GM23338 (cell line): ENCODE data around the gene ZNF77. TPM values are rescaled to one million over a fixed set of nuclear protein-coding genes. Genes with fewer than 3 reads are reported as not detected.

Source experiments
- ATAC-seq: fragments of 200-7000 bp; cut with Tn5 transposase; 3 replicates; pipeline ENCODE4 v1.9.1; 2020
- DNase-seq: peaks from one replicate; pipeline ENCODE4 v3.0.0-alpha.2; 2015; ENCODE audit warnings: low spot score
- H2AFZ ChIP-seq: fragments of 200-600 bp; sonication (generic); 2 replicates; pipeline ENCODE4 v1.8.0; 2016; ENCODE audit warnings: antibody characterized with exemption, mild to moderate bottlenecking, moderate library complexity
- H3F3A ChIP-seq: fragments of 200-600 bp; sonication (generic); replicated peaks from 2 replicates; pipeline ENCODE4 v1.8.0; 2017; ENCODE audit warnings: antibody characterized with exemption, mixed run types, low read depth
- H3K27ac ChIP-seq: fragments of 200-600 bp; sonication (generic); 2 replicates; pipeline ENCODE4 v1.6.1; 2016; ENCODE audit warnings: low read depth
- H3K27me3 ChIP-seq: fragments of 200-600 bp; sonication (generic); 2 replicates; pipeline ENCODE4 v1.8.0; 2016; ENCODE audit warnings: mild to moderate bottlenecking, mixed run types, moderate library complexity; ENCODE audit not compliant: insufficient read depth
- H3K36me3 ChIP-seq: fragments of 200-600 bp; sonication (generic); 2 replicates; pipeline ENCODE4 v1.8.0; 2016; ENCODE audit warnings: mild to moderate bottlenecking; ENCODE audit not compliant: insufficient read depth
- H3K4me1 ChIP-seq: fragments of 200-600 bp; sonication (generic); 2 replicates; pipeline ENCODE4 v1.8.0; 2016; ENCODE audit warnings: mild to moderate bottlenecking, moderate library complexity; ENCODE audit not compliant: insufficient read depth
- H3K4me2 ChIP-seq: fragments of 200-600 bp; sonication (generic); 2 replicates; pipeline ENCODE4 v1.7.1; 2017; ENCODE audit warnings: mixed run types
- H3K4me3 ChIP-seq: fragments of 200-600 bp; sonication (generic); 2 replicates; pipeline ENCODE4 v1.6.1; 2016; ENCODE audit warnings: mixed run types
- H3K79me2 ChIP-seq: fragments of 200-600 bp; sonication (generic); replicated peaks from 2 replicates; pipeline ENCODE4 v1.8.0; 2017; ENCODE audit warnings: mild to moderate bottlenecking; ENCODE audit not compliant: insufficient read depth
- H3K9me2 ChIP-seq: fragments of 200-600 bp; sonication (generic); 2 replicates; pipeline ENCODE4 v1.8.0; 2017; ENCODE audit not compliant: insufficient read depth
- H4K20me1 ChIP-seq: fragments of 200-600 bp; sonication (generic); replicated peaks from 2 replicates; pipeline ENCODE4 v1.8.0; 2017; ENCODE audit warnings: mild to moderate bottlenecking; ENCODE audit not compliant: insufficient read depth
- H3K27ac Mint-ChIP-seq: 2 replicates; pipeline ENCODE4 v1.8.0; 2020; ENCODE audit warnings: inconsistent platforms, mild to moderate bottlenecking, moderate library complexity, mixed read lengths
- H3K27me3 Mint-ChIP-seq: 3 replicates; pipeline ENCODE4 v1.8.0; 2022; ENCODE audit warnings: low read depth, mild to moderate bottlenecking, moderate library complexity, mixed read lengths, inconsistent platforms; ENCODE audit not compliant: insufficient read depth, poor library complexity
- H3K36me3 Mint-ChIP-seq: 3 replicates; pipeline ENCODE4 v1.8.0; 2021; ENCODE audit warnings: low read depth, mild to moderate bottlenecking, inconsistent platforms, moderate library complexity, mixed read lengths
- H3K4me1 Mint-ChIP-seq: 3 replicates; pipeline ENCODE4 v1.8.0; 2020; ENCODE audit warnings: mild to moderate bottlenecking, inconsistent platforms, mixed read lengths
- H3K4me3 Mint-ChIP-seq: 3 replicates; pipeline ENCODE4 v1.8.0; 2021; ENCODE audit warnings: moderate library complexity, mild to moderate bottlenecking, inconsistent platforms, mixed read lengths
- H3K9me3 Mint-ChIP-seq: 3 replicates; pipeline ENCODE4 v1.8.0; 2020; ENCODE audit warnings: moderate library complexity, mild to moderate bottlenecking, inconsistent platforms, mixed read lengths
- EZH2 ChIP-seq: fragments of 200-600 bp; sonication (generic); IDR thresholded peaks from one replicate; pipeline ENCODE4 v1.8.0; 2017; ENCODE audit warnings: antibody characterized with exemption, mild to moderate bottlenecking, low read depth; ENCODE audit not compliant: unreplicated experiment
- JUNB ChIP-seq: IDR thresholded peaks from one replicate; pipeline ENCODE4 v1.6.1; 2016; ENCODE audit warnings: antibody characterized with exemption; ENCODE audit not compliant: unreplicated experiment
- STAT1 ChIP-seq: IDR thresholded peaks from one replicate; pipeline ENCODE4 v1.6.1; 2016; ENCODE audit warnings: antibody characterized with exemption; ENCODE audit not compliant: unreplicated experiment
- ZNF114 ChIP-seq: fragments of 250-450 bp; sonication (Bioruptor Pico); IDR thresholded peaks from 2 replicates; pipeline ENCODE4 v1.5.0; 2020; ENCODE audit warnings: mild to moderate bottlenecking, moderate library complexity
- ZNF331 ChIP-seq: fragments of 250-450 bp; sonication (Bioruptor Pico); IDR thresholded peaks from 2 replicates; pipeline ENCODE4 v1.5.0; 2020; ENCODE audit warnings: low read depth, mild to moderate bottlenecking, moderate library complexity
- polyA plus RNA-seq: library from polyadenylated mRNA; unstranded; fragments of >200 nt; fragmentation: Nextera tagmentation; extraction: Ambion mirVana; gene quantifications from 2 replicates; pipeline ENCODE4 v1.2.1, GENCODE V29; 2016
- total RNA-seq: library from RNA; depleted of rRNA; stranded (reverse); fragments of >200 nt; shearing (Covaris generic); gene quantifications from 2 replicates; pipeline ENCODE4 v1.2.3, GENCODE V29; 2014
- TF ChIP-seq, protein P1 (sequence below): fragments of 250-450 bp; sonication (Bioruptor Pico); IDR thresholded peaks from 2 replicates; pipeline ENCODE4 v1.5.0; 2020; ENCODE audit warnings: mild to moderate bottlenecking, moderate library complexity
- TF ChIP-seq, protein P2 (sequence below): IDR thresholded peaks from 2 replicates; pipeline ENCODE4 v1.6.1; 2016; ENCODE audit warnings: antibody characterized with exemption
- TF ChIP-seq, protein P3 (sequence below): IDR thresholded peaks from one replicate; pipeline ENCODE4 v1.6.1; 2018; ENCODE audit warnings: antibody characterized with exemption; ENCODE audit not compliant: unreplicated experiment
- TF ChIP-seq, protein P4 (sequence below), 2 experiments: fragments of 200-600 bp in 1 of 2; sonication (generic) in 1 of 2; conservative IDR thresholded peaks; 2 replicates each; pipeline versions ENCODE4 v1.5.1 to v1.6.1; 2016 to 2017; ENCODE audit warnings: antibody characterized with exemption in 2 of 2, low read depth in 2 of 2, mild to moderate bottlenecking in 2 of 2, moderate library complexity in 1 of 2

The ZNF77 gene
- total and polyA plus RNA-seq, 2 experiments from 2014 or later = 3.3 to 4.5 TPM

DNA sequence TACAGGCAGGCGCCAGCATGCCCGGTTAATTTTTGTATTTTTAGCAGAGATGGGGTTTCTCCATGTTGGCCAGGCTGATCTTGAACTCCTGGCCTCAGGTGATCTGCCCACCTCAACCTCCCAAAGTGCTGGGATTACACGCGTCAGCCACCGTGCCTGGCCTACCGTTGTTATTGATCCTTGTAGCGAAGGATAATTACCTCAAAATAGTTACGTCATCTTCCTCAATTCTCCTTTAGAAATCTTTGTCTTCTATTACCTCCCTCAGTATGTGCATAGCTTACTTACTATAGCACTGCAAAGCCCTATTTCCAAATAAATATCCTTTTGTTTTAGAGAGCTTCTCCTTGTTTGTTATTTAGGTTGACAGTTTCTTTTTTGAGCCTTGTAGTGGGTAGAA is 23.2 kb upstream of the ZNF77 start:
- TF ChIP-seq EZH2 (no peak), ZNF114 (CRISPR knock-in tag) (no peak), STAT1 (no peak)
- TF ChIP-seq, protein P1, sequence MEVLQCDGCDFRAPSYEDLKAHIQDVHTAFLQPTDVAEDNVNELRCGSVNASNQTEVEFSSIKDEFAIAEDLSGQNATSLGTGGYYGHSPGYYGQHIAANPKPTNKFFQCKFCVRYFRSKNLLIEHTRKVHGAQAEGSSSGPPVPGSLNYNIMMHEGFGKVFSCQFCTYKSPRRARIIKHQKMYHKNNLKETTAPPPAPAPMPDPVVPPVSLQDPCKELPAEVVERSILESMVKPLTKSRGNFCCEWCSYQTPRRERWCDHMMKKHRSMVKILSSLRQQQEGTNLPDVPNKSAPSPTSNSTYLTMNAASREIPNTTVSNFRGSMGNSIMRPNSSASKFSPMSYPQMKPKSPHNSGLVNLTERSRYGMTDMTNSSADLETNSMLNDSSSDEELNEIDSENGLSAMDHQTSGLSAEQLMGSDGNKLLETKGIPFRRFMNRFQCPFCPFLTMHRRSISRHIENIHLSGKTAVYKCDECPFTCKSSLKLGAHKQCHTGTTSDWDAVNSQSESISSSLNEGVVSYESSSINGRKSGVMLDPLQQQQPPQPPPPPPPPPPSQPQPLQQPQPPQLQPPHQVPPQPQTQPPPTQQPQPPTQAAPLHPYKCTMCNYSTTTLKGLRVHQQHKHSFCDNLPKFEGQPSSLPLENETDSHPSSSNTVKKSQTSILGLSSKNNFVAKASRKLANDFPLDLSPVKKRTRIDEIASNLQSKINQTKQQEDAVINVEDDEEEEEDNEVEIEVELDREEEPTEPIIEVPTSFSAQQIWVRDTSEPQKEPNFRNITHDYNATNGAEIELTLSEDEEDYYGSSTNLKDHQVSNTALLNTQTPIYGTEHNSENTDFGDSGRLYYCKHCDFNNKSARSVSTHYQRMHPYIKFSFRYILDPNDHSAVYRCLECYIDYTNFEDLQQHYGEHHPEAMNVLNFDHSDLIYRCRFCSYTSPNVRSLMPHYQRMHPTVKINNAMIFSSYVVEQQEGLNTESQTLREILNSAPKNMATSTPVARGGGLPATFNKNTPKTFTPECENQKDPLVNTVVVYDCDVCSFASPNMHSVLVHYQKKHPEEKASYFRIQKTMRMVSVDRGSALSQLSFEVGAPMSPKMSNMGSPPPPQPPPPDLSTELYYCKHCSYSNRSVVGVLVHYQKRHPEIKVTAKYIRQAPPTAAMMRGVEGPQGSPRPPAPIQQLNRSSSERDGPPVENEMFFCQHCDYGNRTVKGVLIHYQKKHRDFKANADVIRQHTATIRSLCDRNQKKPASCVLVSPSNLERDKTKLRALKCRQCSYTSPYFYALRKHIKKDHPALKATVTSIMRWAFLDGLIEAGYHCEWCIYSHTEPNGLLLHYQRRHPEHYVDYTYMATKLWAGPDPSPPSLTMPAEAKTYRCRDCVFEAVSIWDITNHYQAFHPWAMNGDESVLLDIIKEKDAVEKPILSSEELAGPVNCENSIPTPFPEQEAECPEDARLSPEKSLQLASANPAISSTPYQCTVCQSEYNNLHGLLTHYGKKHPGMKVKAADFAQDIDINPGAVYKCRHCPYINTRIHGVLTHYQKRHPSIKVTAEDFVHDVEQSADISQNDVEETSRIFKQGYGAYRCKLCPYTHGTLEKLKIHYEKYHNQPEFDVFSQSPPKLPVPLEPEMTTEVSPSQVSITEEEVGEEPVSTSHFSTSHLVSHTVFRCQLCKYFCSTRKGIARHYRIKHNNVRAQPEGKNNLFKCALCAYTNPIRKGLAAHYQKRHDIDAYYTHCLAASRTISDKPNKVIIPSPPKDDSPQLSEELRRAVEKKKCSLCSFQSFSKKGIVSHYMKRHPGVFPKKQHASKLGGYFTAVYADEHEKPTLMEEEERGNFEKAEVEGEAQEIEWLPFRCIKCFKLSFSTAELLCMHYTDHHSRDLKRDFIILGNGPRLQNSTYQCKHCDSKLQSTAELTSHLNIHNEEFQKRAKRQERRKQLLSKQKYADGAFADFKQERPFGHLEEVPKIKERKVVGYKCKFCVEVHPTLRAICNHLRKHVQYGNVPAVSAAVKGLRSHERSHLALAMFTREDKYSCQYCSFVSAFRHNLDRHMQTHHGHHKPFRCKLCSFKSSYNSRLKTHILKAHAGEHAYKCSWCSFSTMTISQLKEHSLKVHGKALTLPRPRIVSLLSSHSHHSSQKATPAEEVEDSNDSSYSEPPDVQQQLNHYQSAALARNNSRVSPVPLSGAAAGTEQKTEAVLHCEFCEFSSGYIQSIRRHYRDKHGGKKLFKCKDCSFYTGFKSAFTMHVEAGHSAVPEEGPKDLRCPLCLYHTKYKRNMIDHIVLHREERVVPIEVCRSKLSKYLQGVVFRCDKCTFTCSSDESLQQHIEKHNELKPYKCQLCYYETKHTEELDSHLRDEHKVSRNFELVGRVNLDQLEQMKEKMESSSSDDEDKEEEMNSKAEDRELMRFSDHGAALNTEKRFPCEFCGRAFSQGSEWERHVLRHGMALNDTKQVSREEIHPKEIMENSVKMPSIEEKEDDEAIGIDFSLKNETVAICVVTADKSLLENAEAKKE (CRISPR knock-in tag) = no peak
- TF ChIP-seq, protein P2, sequence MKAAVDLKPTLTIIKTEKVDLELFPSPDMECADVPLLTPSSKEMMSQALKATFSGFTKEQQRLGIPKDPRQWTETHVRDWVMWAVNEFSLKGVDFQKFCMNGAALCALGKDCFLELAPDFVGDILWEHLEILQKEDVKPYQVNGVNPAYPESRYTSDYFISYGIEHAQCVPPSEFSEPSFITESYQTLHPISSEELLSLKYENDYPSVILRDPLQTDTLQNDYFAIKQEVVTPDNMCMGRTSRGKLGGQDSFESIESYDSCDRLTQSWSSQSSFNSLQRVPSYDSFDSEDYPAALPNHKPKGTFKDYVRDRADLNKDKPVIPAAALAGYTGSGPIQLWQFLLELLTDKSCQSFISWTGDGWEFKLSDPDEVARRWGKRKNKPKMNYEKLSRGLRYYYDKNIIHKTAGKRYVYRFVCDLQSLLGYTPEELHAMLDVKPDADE = no peak
- H3K4me1 Mint-ChIP-seq = no peaks in the 10 kb centered on the region; the same call in 2 of the 3 replicates
- peaks cover 6% of the 10 kb centered on the region for H3K27me3 Mint-ChIP-seq
- Histone ChIP-seq H2AFZ (no peak overlapping the region), H3K27me3 (no peaks in the 10 kb centered on the region), H3K9me2 (no peaks in the 10 kb centered on the region), H3K79me2 (no peaks in the 10 kb centered on the region), H3K4me2 (no peak overlapping the region), H3K27ac (no peak overlapping the region), H4K20me1 (no peaks in the 10 kb centered on the region), H3K36me3 (no peaks in the 10 kb centered on the region), H3F3A (no peaks in the 10 kb centered on the region), H3K4me3 (no peak overlapping the region), H3K4me1 (no peaks in the 10 kb centered on the region; the same call in 1 of the 2 replicates)
- H3K4me3 Mint-ChIP-seq = no peak overlapping the region; the same call in 2 of the 3 replicates
- no peak for DNase-seq
- no peaks in the 10 kb centered on the region for H3K36me3 Mint-ChIP-seq
- no peaks in the 10 kb centered on the region; the same call in 1 of the 3 replicates for H3K9me3 Mint-ChIP-seq
- H3K27ac Mint-ChIP-seq = no peak overlapping the region
- no peak for ATAC-seq

DNA sequence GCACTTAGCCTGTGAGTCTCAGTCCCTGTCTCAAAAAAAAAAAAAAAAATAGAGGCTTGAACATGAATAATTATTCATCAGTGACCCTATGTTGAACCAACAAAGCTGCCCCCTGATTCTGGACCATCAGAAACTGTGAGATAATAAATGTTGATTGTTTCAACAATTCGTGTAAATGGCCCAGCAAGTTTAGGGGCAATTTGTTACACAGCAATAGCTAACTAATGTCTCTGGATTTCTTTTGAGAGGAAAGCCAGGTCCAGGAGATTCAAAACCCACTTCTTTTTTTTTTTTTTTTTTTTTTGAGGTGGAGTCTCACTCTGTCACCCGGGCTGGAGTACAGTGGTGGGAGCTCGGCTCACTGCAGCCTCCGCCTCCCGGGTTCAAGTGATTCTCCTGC is 20.1 kb upstream of the ZNF77 start:
- no peaks in the 10 kb centered on the region; the same call in 1 of the 3 replicates for H3K9me3 Mint-ChIP-seq
- H3K4me1 Mint-ChIP-seq = no peaks in the 10 kb centered on the region
- no peak overlapping the region for H3K4me3 ChIP-seq
- no peaks in the 10 kb centered on the region for H3F3A ChIP-seq
- no peaks in the 10 kb centered on the region for H3K4me1 ChIP-seq
- H2AFZ ChIP-seq = no peak overlapping the region
- H3K79me2 ChIP-seq = no peaks in the 10 kb centered on the region
- no peaks in the 10 kb centered on the region for H3K36me3 Mint-ChIP-seq
- no peak overlapping the region for H3K27ac Mint-ChIP-seq
- no peaks in the 10 kb centered on the region for H3K36me3 ChIP-seq
- no peak overlapping the region for H3K4me3 Mint-ChIP-seq
- no peak for TF ChIP-seq ZNF331
- TF ChIP-seq, protein P3, sequence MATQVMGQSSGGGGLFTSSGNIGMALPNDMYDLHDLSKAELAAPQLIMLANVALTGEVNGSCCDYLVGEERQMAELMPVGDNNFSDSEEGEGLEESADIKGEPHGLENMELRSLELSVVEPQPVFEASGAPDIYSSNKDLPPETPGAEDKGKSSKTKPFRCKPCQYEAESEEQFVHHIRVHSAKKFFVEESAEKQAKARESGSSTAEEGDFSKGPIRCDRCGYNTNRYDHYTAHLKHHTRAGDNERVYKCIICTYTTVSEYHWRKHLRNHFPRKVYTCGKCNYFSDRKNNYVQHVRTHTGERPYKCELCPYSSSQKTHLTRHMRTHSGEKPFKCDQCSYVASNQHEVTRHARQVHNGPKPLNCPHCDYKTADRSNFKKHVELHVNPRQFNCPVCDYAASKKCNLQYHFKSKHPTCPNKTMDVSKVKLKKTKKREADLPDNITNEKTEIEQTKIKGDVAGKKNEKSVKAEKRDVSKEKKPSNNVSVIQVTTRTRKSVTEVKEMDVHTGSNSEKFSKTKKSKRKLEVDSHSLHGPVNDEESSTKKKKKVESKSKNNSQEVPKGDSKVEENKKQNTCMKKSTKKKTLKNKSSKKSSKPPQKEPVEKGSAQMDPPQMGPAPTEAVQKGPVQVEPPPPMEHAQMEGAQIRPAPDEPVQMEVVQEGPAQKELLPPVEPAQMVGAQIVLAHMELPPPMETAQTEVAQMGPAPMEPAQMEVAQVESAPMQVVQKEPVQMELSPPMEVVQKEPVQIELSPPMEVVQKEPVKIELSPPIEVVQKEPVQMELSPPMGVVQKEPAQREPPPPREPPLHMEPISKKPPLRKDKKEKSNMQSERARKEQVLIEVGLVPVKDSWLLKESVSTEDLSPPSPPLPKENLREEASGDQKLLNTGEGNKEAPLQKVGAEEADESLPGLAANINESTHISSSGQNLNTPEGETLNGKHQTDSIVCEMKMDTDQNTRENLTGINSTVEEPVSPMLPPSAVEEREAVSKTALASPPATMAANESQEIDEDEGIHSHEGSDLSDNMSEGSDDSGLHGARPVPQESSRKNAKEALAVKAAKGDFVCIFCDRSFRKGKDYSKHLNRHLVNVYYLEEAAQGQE = no peak
- TF ChIP-seq JUNB = no peak
- TF ChIP-seq, protein P4, sequence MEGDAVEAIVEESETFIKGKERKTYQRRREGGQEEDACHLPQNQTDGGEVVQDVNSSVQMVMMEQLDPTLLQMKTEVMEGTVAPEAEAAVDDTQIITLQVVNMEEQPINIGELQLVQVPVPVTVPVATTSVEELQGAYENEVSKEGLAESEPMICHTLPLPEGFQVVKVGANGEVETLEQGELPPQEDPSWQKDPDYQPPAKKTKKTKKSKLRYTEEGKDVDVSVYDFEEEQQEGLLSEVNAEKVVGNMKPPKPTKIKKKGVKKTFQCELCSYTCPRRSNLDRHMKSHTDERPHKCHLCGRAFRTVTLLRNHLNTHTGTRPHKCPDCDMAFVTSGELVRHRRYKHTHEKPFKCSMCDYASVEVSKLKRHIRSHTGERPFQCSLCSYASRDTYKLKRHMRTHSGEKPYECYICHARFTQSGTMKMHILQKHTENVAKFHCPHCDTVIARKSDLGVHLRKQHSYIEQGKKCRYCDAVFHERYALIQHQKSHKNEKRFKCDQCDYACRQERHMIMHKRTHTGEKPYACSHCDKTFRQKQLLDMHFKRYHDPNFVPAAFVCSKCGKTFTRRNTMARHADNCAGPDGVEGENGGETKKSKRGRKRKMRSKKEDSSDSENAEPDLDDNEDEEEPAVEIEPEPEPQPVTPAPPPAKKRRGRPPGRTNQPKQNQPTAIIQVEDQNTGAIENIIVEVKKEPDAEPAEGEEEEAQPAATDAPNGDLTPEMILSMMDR (conservative IDR thresholded peaks at IDR 0.05; ENCODE audit: low read depth in 2 of 2) = no peak
- H3K27ac ChIP-seq = no peak overlapping the region
- DNase-seq (no peak), ATAC-seq (no peak)
- no peaks in the 10 kb centered on the region for H3K27me3 ChIP-seq
- H3K9me2 ChIP-seq = no peaks in the 10 kb centered on the region
- H3K4me2 ChIP-seq = no peak overlapping the region
- no peaks in the 10 kb centered on the region for H4K20me1 ChIP-seq
- H3K27me3 Mint-ChIP-seq = peaks cover 11% of the 10 kb centered on the region
